K562 (cell line): ENCODE data around the gene EFS. TPM values are rescaled to one million over a fixed set of nuclear protein-coding genes. Genes with fewer than 3 reads are reported as not detected.

Experiments used
- ATAC-seq: fragments of 200-7000 bp; cut with Tn5 transposase; 3 replicates; pipeline ENCODE4 v1.9.1; 2020; ENCODE audit warnings: moderate library complexity
- BruUV-seq: library from RNA; stranded (reverse); fragments of 400-500 nt; replicated peaks from 2 replicates; lab custom pipeline; 2021; lab: Mats Ljungman, UMichigan
- CTCF ChIA-PET: fragments of 300-600 bp; formaldehyde crosslinking; extraction: SDS; loops from one replicate; lab custom pipeline; 2021; ENCODE audit warnings: low intra/inter-chr PET ratio; lab: Yijun Ruan, JAX
- POLR2A ChIA-PET: fragments of 300-600, 350-650 bp; sonication (Branson Sonifier 250); formaldehyde crosslinking; extraction: SDS; loops from one replicate; lab custom pipeline; 2021; ENCODE audit warnings: antibody characterized with exemption, inconsistent platforms; lab: Yijun Ruan, JAX
- DNase-seq, 4 experiments: peaks; one replicate each; pipeline versions ENCODE4 v3.0.0 to v3.0.0-alpha.2; 2011 to 2018; ENCODE audit warnings: low spot score in 3 of 4, mixed read lengths in 3 of 4; ENCODE audit errors: extremely low read depth in 1 of 4
- FAIRE-seq: peaks from 2 replicates; lab custom pipeline; 2011; peaks lifted over from hg19 to GRCh38; lab: Jason Lieb, UNC
- H2AFZ ChIP-seq: 2 replicates; pipeline ENCODE4 v1.6.0; 2011; ENCODE audit warnings: low read depth, low read length, control low read depth, inconsistent platforms
- H3K27ac ChIP-seq: fragments of 200-600 bp; 3 replicates; pipeline ENCODE4 v1.8.0; 2011; ENCODE audit warnings: low read depth, mild to moderate bottlenecking, control low read depth, inconsistent platforms, low read length, moderate library complexity, mixed read lengths; ENCODE audit errors: extremely low read depth
- H3K27me3 ChIP-seq, 2 experiments: fragments of 300-600 bp in 1 of 2; 2 replicates in 1 of 2; 3 replicates in 1 of 2; pipeline versions ENCODE4 v1.6.0 to v1.8.0; 2011; ENCODE audit warnings: inconsistent platforms in 2 of 2, low read length in 2 of 2, mild to moderate bottlenecking in 1 of 2, mixed read lengths in 1 of 2, moderate library complexity in 1 of 2; ENCODE audit not compliant: control insufficient read depth in 2 of 2, insufficient read depth in 2 of 2
- H3K36me3 ChIP-seq: fragments of 300-600 bp; 3 replicates; pipeline ENCODE4 v1.8.0; 2011; ENCODE audit warnings: mild to moderate bottlenecking, low read length, inconsistent platforms; ENCODE audit not compliant: control insufficient read depth, insufficient read depth
- H3K4me1 ChIP-seq, 2 experiments: fragments of 200-600 bp in 1 of 2; replicated peaks in 1 of 2; 2 replicates in 1 of 2; 3 replicates in 1 of 2; pipeline versions ENCODE4 v1.5.1 to v1.8.0; 2011; ENCODE audit warnings: inconsistent platforms in 2 of 2, low read length in 2 of 2, mild to moderate bottlenecking in 1 of 2, mixed read lengths in 1 of 2, moderate library complexity in 1 of 2; ENCODE audit not compliant: control insufficient read depth in 2 of 2, insufficient read depth in 2 of 2
- H3K4me2 ChIP-seq: 2 replicates; pipeline ENCODE4 v1.6.1; 2011; ENCODE audit warnings: low read length, control low read depth, inconsistent platforms, mixed read lengths; ENCODE audit not compliant: insufficient read depth
- H3K4me3 ChIP-seq: fragments of 200-600 bp; sonication (generic), shearing (Covaris generic); 2 replicates; pipeline ENCODE4 v1.5.1; 2016; ENCODE audit warnings: control low read depth, inconsistent platforms
- H3K79me2 ChIP-seq: fragments of 200-600 bp; 3 replicates; pipeline ENCODE4 v1.8.0; 2011; ENCODE audit warnings: low read length, inconsistent platforms; ENCODE audit not compliant: control insufficient read depth, insufficient read depth
- H3K9ac ChIP-seq, 2 experiments: 2 replicates each; pipeline versions ENCODE4 v1.6.0 to v1.6.1; 2011; ENCODE audit warnings: low read depth in 2 of 2, low read length in 2 of 2, control low read depth in 1 of 2, inconsistent platforms in 1 of 2, mild to moderate bottlenecking in 1 of 2, mixed read lengths in 1 of 2; ENCODE audit not compliant: insufficient read depth in 1 of 2
- H3K9me1 ChIP-seq: one replicate; pipeline ENCODE4 v1.6.0; 2011; ENCODE audit warnings: inconsistent platforms, mild to moderate bottlenecking, low read length, moderate library complexity; ENCODE audit not compliant: control insufficient read depth, insufficient read depth
- H3K9me3 ChIP-seq: replicated peaks from 2 replicates; pipeline ENCODE4 v1.5.1; 2011; ENCODE audit warnings: low read depth, low read length, inconsistent platforms; ENCODE audit not compliant: control insufficient read depth, insufficient read depth
- H4K20me1 ChIP-seq: replicated peaks from 2 replicates; pipeline ENCODE4 v1.6.1; 2011; ENCODE audit warnings: low read length, inconsistent platforms, mixed read lengths; ENCODE audit not compliant: control insufficient read depth, insufficient read depth
- ARID3A ChIP-seq: IDR thresholded peaks from 2 replicates; pipeline ENCODE4 v1.6.1; 2012; ENCODE audit warnings: low read depth, low read length, improper control_type of control experiment, borderline replicate concordance
- ARID4B ChIP-seq: sonication (generic); formaldehyde crosslinking; IDR thresholded peaks from 2 replicates; pipeline ENCODE4 v1.8.0; 2022; ENCODE audit warnings: mild to moderate bottlenecking, missing genetic modification reagents
- BDP1 ChIP-seq: IDR thresholded peaks from 3 replicates; pipeline ENCODE4 v1.6.1; 2011; ENCODE audit not compliant: insufficient read length, insufficient read depth
- CBFA2T3 ChIP-seq: fragments of 450-650 bp; IDR thresholded peaks from 2 replicates; pipeline ENCODE4 v1.6.1; 2017
- CBX2 ChIP-seq: fragments of 200-600 bp; sonication (generic); IDR thresholded peaks from one replicate; pipeline ENCODE4 v1.6.1; 2012; ENCODE audit warnings: mild to moderate bottlenecking, low read length, inconsistent platforms; ENCODE audit not compliant: insufficient read depth, poor library complexity, severe bottlenecking
- KDM5B ChIP-seq: fragments of 200-600 bp; sonication (generic); IDR thresholded peaks from 2 replicates; pipeline ENCODE4 v1.6.1; 2012; ENCODE audit warnings: low read depth, mild to moderate bottlenecking, moderate library complexity, low read length, control low read depth, inconsistent platforms; ENCODE audit not compliant: insufficient replicate concordance
- MCM3 ChIP-seq: fragments of 450-650 bp; IDR thresholded peaks from 2 replicates; pipeline ENCODE4 v1.6.1; 2016
- NRF1 ChIP-seq, 2 experiments: fragments of 450-650 bp; IDR thresholded peaks in 1 of 2; conservative IDR thresholded peaks in 1 of 2; 2 replicates each; pipeline ENCODE4 v1.6.1; 2014; ENCODE audit warnings: mild to moderate bottlenecking in 2 of 2
- STAG1 ChIP-seq: sonication (generic); formaldehyde crosslinking; IDR thresholded peaks from 2 replicates; pipeline ENCODE4 v1.5.0; 2020; ENCODE audit warnings: missing genetic modification reagents, borderline replicate concordance
- STAT6 ChIP-seq: sonication (generic); formaldehyde crosslinking; IDR thresholded peaks from 2 replicates; pipeline ENCODE4 v1.8.1; 2023; ENCODE audit warnings: mild to moderate bottlenecking, missing genetic modification reagents
- ZBTB12 ChIP-seq: fragments of 250-450 bp; sonication (Bioruptor Pico); IDR thresholded peaks from 2 replicates; pipeline ENCODE4 v1.4.0; 2020
- WGBS: fragments of 100-300 bp; shearing (Covaris generic); methylation state at CpG from one replicate; pipeline ENCODE4 v1.1.6; 2016; ENCODE audit warnings: low coverage, mixed read lengths; ENCODE audit not compliant: insufficient coverage; ENCODE audit errors: missing lambda C conversion rate; 5-methylcytosine and 5-hydroxymethylcytosine counted together
- in situ Hi-C: fragments of 300-500 bp; cut with MboI; formaldehyde crosslinking; loops from 4 replicates; pipeline ENCODE4 v1.15.0; 2018; ENCODE audit warnings: inconsistent platforms, mixed read lengths
- intact Hi-C: fragments of 100-400 bp; cut with micrococcal nuclease; formaldehyde crosslinking; loops from 2 replicates; pipeline ENCODE4 v1.14.2; 2022
- polyA plus RNA-seq, 8 experiments: library from polyadenylated mRNA; depleted of rRNA in 4 of 8; stranded (reverse) in 5 of 8; unstranded in 3 of 8; fragments of >200 nt; fragmentation: Nextera tagmentation in 2 of 8; fragmentation: Illumina TruSeq in 1 of 8; extraction: Ambion mirVana in 2 of 8; extraction: Trizol in 1 of 8; gene quantifications; 2 replicates each; pipeline versions ENCODE4 v1.2.1 to v1.2.3, GENCODE V29; 2011 to 2014; ENCODE audit warnings: inconsistent platforms in 1 of 8, missing spikeins in 1 of 8
- total RNA-seq, 7 experiments: library from RNA; depleted of rRNA in 6 of 7; stranded (reverse); fragments of >200 nt in 6 of 7; fragmentation: Illumina TruSeq in 2 of 7; extraction: Trizol in 2 of 7; gene quantifications; 2 replicates each; pipeline versions ENCODE4 v1.2.1 to v1.2.3, GENCODE V29; 2011 to 2021; ENCODE audit warnings: low replicate concordance in 1 of 7

EFS gene
- total and polyA plus RNA-seq, 9 of the 15 experiments (the other 6 are each of a cell fraction or from before 2014, with no cell fraction given), result 0.01 to 0.03 TPM; not detected in 7

- 100% methylated on average over 1 of the region's 1 CpG for WGBS
- no peak for TF ChIP-seq KDM5B
- TF ChIP-seq ARID4B (CRISPR knock-in tag), result no peak
- no peak for TF ChIP-seq CBFA2T3
- TF ChIP-seq BDP1, result no peak
- TF ChIP-seq ARID3A, result no peak
- TF ChIP-seq STAT6 (CRISPR knock-in tag), result no peak
- TF ChIP-seq CBX2, result no peak
- no peak for TF ChIP-seq NRF1 (conservative IDR thresholded peaks at IDR 0.05 in 1 of 2, IDR thresholded peaks at IDR 0.05 in 1 of 2)
- no peak for TF ChIP-seq STAG1 (CRISPR knock-in tag)
- no peak for TF ChIP-seq MCM3
- no peak for TF ChIP-seq ZBTB12 (CRISPR knock-in tag)
These were observed 54.4 kb downstream of the EFS start for GRCh38 chr14:23310546-23310945.

More at GRCh38 chr14:23310546-23310945, 54.4 kb downstream of the EFS start:
- H2AFZ ChIP-seq, result no peak overlapping the region
- BruUV-seq, result no TSS peak
- H3K9me3 ChIP-seq, result no peaks in the 10 kb centered on the region
- H3K9ac ChIP-seq, result no peak overlapping the region
- H4K20me1 ChIP-seq, result no peaks in the 10 kb centered on the region
- H3K27me3 ChIP-seq, result no peaks in the 10 kb centered on the region
- H3K79me2 ChIP-seq, result peaks cover 45% of the 10 kb centered on the region
- no peak overlapping the region for H3K4me3 ChIP-seq
- no peak overlapping the region for H3K27ac ChIP-seq
- peaks cover 56% of the 10 kb centered on the region for H3K36me3 ChIP-seq
- ChIA-PET POLR2A (interaction anchor here (3.9 kb wide), 1 partner anchor 10 kb away, joined by 30 read pairs; the partner anchor contains the start of gene PABPN1), CTCF (no interaction called here)
- H3K9me1 ChIP-seq, result peaks cover 4% of the 10 kb centered on the region
- in situ Hi-C loops, result no loop called here
- no peak for FAIRE-seq
- DNase-seq, result no peak
- H3K4me2 ChIP-seq, result no peak overlapping the region
- H3K4me1 ChIP-seq, result peaks cover 18 to 23% of the 10 kb centered on the region in 2 experiments; a peak in 4 of 5 replicates
- ATAC-seq, result no peak
- intact Hi-C loops, result no loop called here
